ENCODE measurements around the gene PKN2.
"Not testable (repeated sequence)": the region's sequence is repeated elsewhere in the genome, so short reads cannot be mapped to it uniquely, and the experiment has no call there.

PKN2 gene

GRCh38 chr1:88876573-88877365, 192.7 kb downstream of the PKN2 start:
- DNase-seq (ENCODE audit: low read depth in 2 of 2, low spot score in 1 of 2) = no peak

DNA sequence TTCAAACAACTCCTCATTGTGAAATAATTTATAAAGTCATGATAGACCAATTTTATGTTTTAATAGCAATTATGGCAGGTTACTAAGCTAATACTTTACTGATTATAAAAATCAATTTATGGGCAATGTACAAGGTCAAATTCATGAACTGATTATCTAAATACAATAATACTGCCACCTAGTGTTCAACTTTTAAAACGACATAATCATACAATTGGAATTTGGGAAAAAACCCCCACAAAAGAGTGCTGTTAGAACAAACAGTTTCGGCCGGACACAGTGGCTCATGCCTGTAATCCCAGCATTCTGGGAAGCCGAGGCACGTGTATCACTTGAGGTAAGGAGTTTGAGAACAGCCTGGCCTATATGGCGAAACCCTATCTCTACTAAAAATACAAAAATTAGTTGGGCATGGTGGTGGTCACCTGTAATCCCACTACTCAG, 193.3 kb downstream of the PKN2 start:
- DNase-seq (ENCODE audit: low read depth in 2 of 2, low spot score in 1 of 2) = no peak

DNA sequence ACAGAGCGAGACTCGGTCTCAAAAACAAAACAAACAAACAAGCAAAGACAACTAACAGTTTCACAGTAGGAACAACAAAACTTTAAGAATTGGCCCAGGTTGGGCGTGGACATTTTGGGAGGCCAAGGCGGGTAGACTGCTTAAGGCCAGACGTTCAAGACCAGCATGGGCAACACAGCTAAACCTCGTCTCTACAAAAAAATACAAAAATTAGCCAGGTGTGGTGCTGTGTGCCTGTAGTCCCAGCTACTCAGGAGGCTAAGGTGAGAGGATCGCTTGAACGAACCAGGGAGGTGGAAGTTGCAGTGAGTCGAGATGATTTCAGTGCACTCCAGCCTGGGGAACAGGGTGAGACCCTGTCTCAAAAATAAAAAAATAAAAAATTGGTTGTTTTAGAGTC, 193.8 kb downstream of the PKN2 start:
- DNase-seq (ENCODE audit: low read depth in 2 of 2, low spot score in 1 of 2) = no peak

DNA sequence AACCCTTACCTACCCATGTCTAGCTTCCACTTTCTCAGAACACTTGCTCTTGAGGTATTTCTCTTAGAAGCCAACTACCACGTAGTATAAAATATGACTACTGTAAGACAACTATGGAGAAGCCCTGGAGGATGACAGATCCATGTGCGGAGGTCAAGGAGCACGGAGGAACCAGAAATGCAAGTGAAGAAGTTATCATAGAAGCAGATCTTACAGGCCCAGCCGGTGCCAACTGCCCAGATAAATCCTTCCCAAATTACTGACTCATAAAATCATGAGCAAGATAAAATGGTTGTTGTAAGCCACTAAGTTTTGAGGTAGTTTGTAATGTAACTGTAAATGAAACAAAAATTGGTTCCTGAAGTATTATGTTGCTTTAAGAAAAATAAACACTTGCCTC, 194.7 kb downstream of the PKN2 start:
- DNase-seq (ENCODE audit: low read depth in 2 of 2, low spot score in 1 of 2) = no peak

DNA sequence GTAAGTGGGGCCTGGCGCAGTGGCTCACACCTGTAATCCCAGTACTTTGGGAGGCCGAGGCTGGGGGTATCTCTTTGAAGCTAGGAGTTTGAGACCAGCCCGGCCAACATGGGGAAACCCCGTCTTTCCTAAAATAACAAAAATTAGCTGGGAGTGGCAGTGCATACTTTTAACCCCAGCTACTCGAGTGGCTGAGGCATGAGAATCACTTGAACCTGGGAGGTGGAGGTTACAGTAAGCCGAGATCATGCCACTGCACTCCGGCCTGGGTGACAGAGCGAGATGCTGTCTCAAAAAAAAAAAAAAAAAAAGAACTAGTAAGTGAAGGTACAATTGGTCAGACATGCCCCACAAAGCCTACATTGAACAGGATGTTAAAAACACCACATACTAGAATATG, 196.6 kb downstream of the PKN2 start:
- not testable (repeated sequence) for DNase-seq (ENCODE audit: low read depth in 2 of 2, low spot score in 1 of 2)

DNA sequence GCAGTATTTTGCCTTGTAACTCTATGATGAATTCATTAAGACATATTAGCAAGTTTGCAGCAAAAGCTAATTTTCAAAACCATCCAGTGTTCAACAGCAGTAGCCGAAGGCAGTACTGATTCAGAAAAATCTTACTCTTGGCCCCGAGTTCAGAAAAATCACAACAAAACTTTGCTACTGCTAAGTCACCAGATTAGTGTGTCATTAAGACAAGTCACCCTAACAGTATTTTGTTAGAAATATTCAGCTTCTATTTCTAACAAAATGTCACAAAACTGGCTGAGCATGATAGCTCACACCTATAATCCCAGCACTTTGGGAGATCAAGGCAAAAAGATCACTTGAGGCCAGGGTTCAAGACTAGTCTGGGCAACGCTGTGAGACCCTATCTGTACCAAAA, 199.1 kb downstream of the PKN2 start:
- no peak for DNase-seq (ENCODE audit: low read depth in 2 of 2, low spot score in 1 of 2)

All from stimulated activated CD8-positive, alpha-beta memory T cell treated with anti-CD3 and anti-CD28 coated beads, Interleukin-4, amount 100 ng/mL, for 4 hours (primary cell).